Fibroblast of lung (primary cell): ENCODE data around the gene PRDX3. TPM values are rescaled to one million over a fixed set of nuclear protein-coding genes. Genes with fewer than 3 reads are reported as not detected.

Experiments used
- DNase-seq, 2 donors: peaks; one replicate each; pipeline versions ENCODE4 v3.0.0 to v3.0.0-alpha.2; 2010; ENCODE audit warnings: low read depth in 2 of 2
- H2AFZ ChIP-seq: 2 replicates; pipeline ENCODE4 v1.5.1; 2012; ENCODE audit warnings: low read length, control low read depth, inconsistent platforms
- H3K27ac ChIP-seq: 2 replicates; pipeline ENCODE4 v1.5.1; 2011; ENCODE audit warnings: low read length, control low read depth; ENCODE audit not compliant: insufficient read depth
- H3K27me3 ChIP-seq: 2 replicates; pipeline ENCODE4 v1.5.1; 2011; ENCODE audit warnings: mild to moderate bottlenecking, low read length; ENCODE audit not compliant: control insufficient read depth, insufficient read depth
- H3K36me3 ChIP-seq: 2 replicates; pipeline ENCODE4 v1.5.1; 2011; ENCODE audit warnings: low read length; ENCODE audit not compliant: control insufficient read depth, insufficient read depth
- H3K4me1 ChIP-seq: 2 replicates; pipeline ENCODE4 v1.5.1; 2011; ENCODE audit warnings: low read length; ENCODE audit not compliant: control insufficient read depth, insufficient read depth; ENCODE audit errors: extremely low read depth
- H3K4me2 ChIP-seq: 2 replicates; pipeline ENCODE4 v1.5.1; 2011; ENCODE audit warnings: low read length, control low read depth; ENCODE audit not compliant: insufficient read depth; ENCODE audit errors: extremely low read depth
- H3K4me3 ChIP-seq, 4 experiments: fragments of 200-600 bp in 1 of 4; sonication (generic) in 1 of 4; replicated peaks in 1 of 4; 2 replicates each; pipeline ENCODE4 v1.5.1; 2011 to 2016; ENCODE audit warnings: low read length in 4 of 4, low read depth in 3 of 4, mild to moderate bottlenecking in 3 of 4, control low read depth in 2 of 4, inconsistent platforms in 1 of 4, mixed read lengths in 1 of 4; ENCODE audit not compliant: insufficient read depth in 1 of 4; ENCODE audit errors: control extremely low read depth in 1 of 4
- H3K79me2 ChIP-seq: 2 replicates; pipeline ENCODE4 v1.5.1; 2012; ENCODE audit warnings: mild to moderate bottlenecking, low read length, inconsistent platforms; ENCODE audit not compliant: control insufficient read depth, insufficient read depth
- H3K9ac ChIP-seq: 2 replicates; pipeline ENCODE4 v1.5.1; 2011; ENCODE audit warnings: mild to moderate bottlenecking, low read length, control low read depth; ENCODE audit not compliant: insufficient read depth
- H3K9me3 ChIP-seq: 2 replicates; pipeline ENCODE4 v1.5.1; 2012; ENCODE audit warnings: low read depth, low read length; ENCODE audit not compliant: control insufficient read depth, insufficient read depth
- H4K20me1 ChIP-seq: 2 replicates; pipeline ENCODE4 v1.5.1; 2011; ENCODE audit warnings: low read length; ENCODE audit not compliant: control insufficient read depth, insufficient read depth; ENCODE audit errors: extremely low read depth
- EZH2 ChIP-seq: IDR thresholded peaks from 2 replicates; pipeline ENCODE4 v1.5.1; 2012; ENCODE audit warnings: low read length, control low read depth, mild to moderate bottlenecking; ENCODE audit errors: missing control alignments
- polyA minus RNA-seq: library from RNA; depleted of rRNA, polyadenylated mRNA; stranded (reverse); fragments of >200 nt; gene quantifications from 2 replicates; pipeline ENCODE4 v1.2.3, GENCODE V29; 2011; ENCODE audit warnings: low replicate concordance
- polyA plus RNA-seq, 2 donors: library from polyadenylated mRNA; depleted of rRNA in 1 of 2; stranded (reverse) in 1 of 2; unstranded in 1 of 2; fragments of >200 nt; gene quantifications; 2 replicates each; pipeline ENCODE4 v1.2.1, GENCODE V29; 2011 to 2012; ENCODE audit warnings: missing spikeins in 1 of 2
- total RNA-seq: library from RNA; depleted of rRNA; stranded (reverse); fragments of >200 nt; gene quantifications from 2 replicates; pipeline ENCODE4 v1.2.1, GENCODE V29; 2014
- TF ChIP-seq, protein P1 (sequence below), 2 donors: IDR thresholded peaks in 1 of 2; conservative IDR thresholded peaks in 1 of 2; 1 replicate in 1 of 2; 2 replicates in 1 of 2; pipeline ENCODE4 v1.5.1; 2011 to 2012; ENCODE audit warnings: low read length in 2 of 2, control low read depth in 1 of 2, inconsistent platforms in 1 of 2, low read depth in 1 of 2, mild to moderate bottlenecking in 1 of 2

Gene PRDX3
- total RNA-seq (144 and 287 TPM in 2 replicates), polyA plus RNA-seq (303 and 333 TPM in 2 replicates), polyA minus RNA-seq (141 and 268 TPM in 2 replicates)
- 166 and 194 TPM in 2 replicates for polyA plus RNA-seq (2012)

GRCh38 chr10:119178372-119179119 lies at the start of gene PRDX3:
PRDX3 (minus strand) TSS chr10:119178812; CDS start chr10:119178790, 22 bp downstream.
- TF ChIP-seq, protein P1, sequence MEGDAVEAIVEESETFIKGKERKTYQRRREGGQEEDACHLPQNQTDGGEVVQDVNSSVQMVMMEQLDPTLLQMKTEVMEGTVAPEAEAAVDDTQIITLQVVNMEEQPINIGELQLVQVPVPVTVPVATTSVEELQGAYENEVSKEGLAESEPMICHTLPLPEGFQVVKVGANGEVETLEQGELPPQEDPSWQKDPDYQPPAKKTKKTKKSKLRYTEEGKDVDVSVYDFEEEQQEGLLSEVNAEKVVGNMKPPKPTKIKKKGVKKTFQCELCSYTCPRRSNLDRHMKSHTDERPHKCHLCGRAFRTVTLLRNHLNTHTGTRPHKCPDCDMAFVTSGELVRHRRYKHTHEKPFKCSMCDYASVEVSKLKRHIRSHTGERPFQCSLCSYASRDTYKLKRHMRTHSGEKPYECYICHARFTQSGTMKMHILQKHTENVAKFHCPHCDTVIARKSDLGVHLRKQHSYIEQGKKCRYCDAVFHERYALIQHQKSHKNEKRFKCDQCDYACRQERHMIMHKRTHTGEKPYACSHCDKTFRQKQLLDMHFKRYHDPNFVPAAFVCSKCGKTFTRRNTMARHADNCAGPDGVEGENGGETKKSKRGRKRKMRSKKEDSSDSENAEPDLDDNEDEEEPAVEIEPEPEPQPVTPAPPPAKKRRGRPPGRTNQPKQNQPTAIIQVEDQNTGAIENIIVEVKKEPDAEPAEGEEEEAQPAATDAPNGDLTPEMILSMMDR (conservative IDR thresholded peaks at IDR 0.05 in 1 of 2, IDR thresholded peaks at IDR 0.05 in 1 of 2; ENCODE audit: low read depth in 1 of 2, low read length in 2 of 2), result no peak
- no peak for TF ChIP-seq EZH2
- Histone ChIP-seq H3K9ac (peak within 1 kb of the TSS; percentile 96), H3K36me3 (peaks cover 4% of the 10 kb centered on the region), H3K27me3 (no peaks in the 10 kb centered on the region), H4K20me1 (no peaks in the 10 kb centered on the region), H3K4me3 (peak within 1 kb of the TSS; percentile 70 to 99 (median 76)), H2AFZ (peak within 1 kb of the TSS; percentile 98), H3K4me1 (peaks cover 3% of the 10 kb centered on the region), H3K27ac (peak within 1 kb of the TSS; percentile 93), H3K4me2 (peak within 1 kb of the TSS; percentile 98), H3K9me3 (no peaks in the 10 kb centered on the region), H3K79me2 (peaks cover 38% of the 10 kb centered on the region)
- peak; percentile 87 to 88 for DNase-seq

DNA sequence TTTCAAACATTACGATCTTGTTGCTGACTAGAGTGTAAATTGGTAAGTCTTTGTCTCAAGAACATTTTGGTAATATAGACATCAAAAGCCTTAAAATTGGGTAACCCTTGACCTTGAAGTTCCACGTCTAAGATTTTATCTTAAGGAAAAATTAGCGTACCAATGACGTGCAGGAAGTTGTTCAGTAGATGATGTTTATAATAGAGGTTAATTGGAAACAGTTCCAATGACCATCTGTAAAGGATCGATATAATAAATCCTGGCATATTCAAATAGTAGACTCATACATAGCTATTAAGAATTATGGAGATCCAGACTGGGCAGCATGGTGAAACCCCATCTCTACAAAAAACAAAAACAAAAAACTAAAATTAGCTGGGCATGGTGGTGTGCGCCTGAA lies 49.2 kb upstream of the PRDX3 start:
- H3K27me3 ChIP-seq, result no peaks in the 10 kb centered on the region
- H3K79me2 ChIP-seq, result peaks cover 75% of the 10 kb centered on the region
- no peak overlapping the region for H3K4me2 ChIP-seq
- H3K27ac ChIP-seq, result no peak overlapping the region
- H3K36me3 ChIP-seq, result no peaks in the 10 kb centered on the region
- H3K9me3 ChIP-seq, result no peaks in the 10 kb centered on the region
- no peak overlapping the region for H3K4me3 ChIP-seq
- H2AFZ ChIP-seq, result no peak overlapping the region
- TF ChIP-seq EZH2, result no peak
- TF ChIP-seq, protein P1 (conservative IDR thresholded peaks at IDR 0.05 in 1 of 2, IDR thresholded peaks at IDR 0.05 in 1 of 2; ENCODE audit: low read depth in 1 of 2, low read length in 2 of 2), result no peak
- no peak overlapping the region for H3K9ac ChIP-seq
- peaks cover 6% of the 10 kb centered on the region for H3K4me1 ChIP-seq
- DNase-seq, result no peak
- H4K20me1 ChIP-seq, result no peaks in the 10 kb centered on the region

- no peak overlapping the region for H3K4me3 ChIP-seq
- H3K36me3 ChIP-seq, result no peaks in the 10 kb centered on the region
- no peak overlapping the region for H3K9ac ChIP-seq
- H4K20me1 ChIP-seq, result no peaks in the 10 kb centered on the region
- H3K27ac ChIP-seq, result no peak overlapping the region
- H3K27me3 ChIP-seq, result no peaks in the 10 kb centered on the region
- H3K4me2 ChIP-seq, result no peak overlapping the region
- TF ChIP-seq EZH2, result no peak
- TF ChIP-seq, protein P1 (conservative IDR thresholded peaks at IDR 0.05 in 1 of 2, IDR thresholded peaks at IDR 0.05 in 1 of 2; ENCODE audit: low read depth in 1 of 2, low read length in 2 of 2), result no peak
- no peak for DNase-seq
- peaks cover 69% of the 10 kb centered on the region for H3K79me2 ChIP-seq
- H3K9me3 ChIP-seq, result no peaks in the 10 kb centered on the region
- H3K4me1 ChIP-seq, result peaks cover 19% of the 10 kb centered on the region
- H2AFZ ChIP-seq, result no peak overlapping the region
Observed at GRCh38 chr10:119225083-119225658, 46.6 kb upstream of the PRDX3 start.
